A204.1 (cell line): Measurements from ENCODE around the gene HASPIN.

Experiments
- FAIRE-seq: peaks from 2 replicates; lab custom pipeline; 2012; peaks lifted over from hg19 to GRCh38; lab: Jason Lieb, UNC

HASPIN gene

DNA sequence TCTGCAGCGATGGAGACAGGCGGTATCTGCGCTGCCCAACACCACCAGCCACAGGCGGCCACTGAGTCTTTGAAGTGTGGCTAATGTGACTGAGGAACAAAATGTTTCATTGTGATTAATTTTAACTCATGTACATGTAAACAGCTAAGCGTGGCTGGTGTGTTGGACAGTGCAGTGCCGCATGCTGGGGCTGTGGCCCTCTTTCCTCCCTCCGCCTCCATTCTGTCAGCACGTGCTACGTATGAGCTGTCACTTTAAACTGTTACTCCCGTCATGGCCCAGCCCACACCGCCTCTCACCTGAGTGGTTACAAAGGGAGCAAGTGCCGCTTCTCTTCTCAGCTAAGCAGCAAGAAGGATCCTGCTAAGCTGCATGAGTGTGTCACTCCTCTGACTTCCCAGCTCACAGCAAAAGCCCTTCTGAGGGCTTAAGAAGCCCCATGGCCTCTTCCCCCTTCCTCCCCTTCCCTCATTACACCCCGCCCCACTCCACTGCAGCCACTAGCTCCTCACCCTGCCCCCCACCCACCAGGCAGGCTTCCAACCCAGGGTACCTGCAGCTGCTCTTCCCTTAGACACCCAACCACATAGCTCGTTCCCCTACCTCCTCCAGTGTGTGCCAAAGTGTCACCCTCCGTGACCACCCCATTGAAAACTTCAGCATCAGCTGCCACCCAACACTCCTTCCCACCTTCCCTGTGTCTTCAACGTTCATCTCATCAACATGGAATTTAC lies 15.0 kb downstream of the HASPIN start:
- FAIRE-seq = no peak

DNA sequence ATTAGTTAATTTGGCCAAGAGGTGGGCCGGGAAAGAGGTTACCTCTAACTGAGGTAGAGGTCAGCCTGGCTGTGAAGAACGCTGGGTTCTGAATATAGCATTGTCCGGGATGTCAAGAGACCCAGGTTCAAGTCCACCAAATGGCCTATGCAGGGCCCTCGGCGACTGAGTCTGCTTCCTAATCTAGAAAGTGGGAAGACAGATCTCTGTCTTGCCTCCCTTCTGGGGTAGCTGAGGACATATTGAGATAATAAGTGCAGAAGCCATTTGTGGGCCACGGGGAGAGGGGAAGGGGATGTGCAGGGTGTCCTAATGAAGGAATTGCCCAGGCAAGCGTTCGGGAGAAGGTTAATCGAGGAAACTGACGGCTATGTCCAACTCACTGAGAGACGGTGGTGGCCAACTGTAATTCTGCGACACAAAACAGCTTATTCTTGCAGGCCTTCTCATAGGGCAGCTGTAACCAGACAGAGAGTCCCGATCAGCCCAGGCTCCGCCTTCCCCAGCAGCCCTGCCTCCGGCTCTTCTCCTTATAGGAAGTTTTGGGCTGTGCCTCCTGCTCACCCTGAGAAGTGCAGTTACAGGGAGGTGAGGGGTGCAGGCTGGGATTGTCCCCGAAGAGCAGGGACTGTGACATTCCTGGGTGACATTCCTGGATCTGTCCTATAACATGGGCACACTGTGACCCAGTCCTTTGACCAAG lies 15.9 kb downstream of the HASPIN start:
- no peak for FAIRE-seq

DNA sequence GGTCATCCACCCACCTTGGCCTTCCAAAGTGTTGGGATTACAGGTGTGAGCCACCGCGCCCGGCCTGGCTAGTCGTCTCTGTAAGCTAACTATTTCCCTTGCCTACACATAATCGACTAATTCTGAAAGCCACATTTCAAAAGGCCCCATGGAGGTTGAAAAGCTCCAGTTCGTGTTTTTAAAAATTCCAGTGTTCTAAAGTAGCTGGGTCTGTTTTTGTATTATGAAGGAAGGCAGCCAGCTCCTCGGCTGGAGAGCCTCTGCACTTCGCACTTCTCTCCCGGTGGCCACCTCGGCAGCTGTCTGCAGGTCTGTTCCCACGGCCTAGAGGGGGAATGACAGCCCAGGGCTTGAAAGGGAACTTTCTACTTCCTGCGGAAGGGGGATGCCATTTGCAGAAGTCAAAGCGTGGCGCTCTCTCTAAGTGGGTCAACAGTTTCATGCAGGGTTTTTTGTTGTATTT lies 16.9 kb downstream of the HASPIN start:
- FAIRE-seq = no peak

DNA sequence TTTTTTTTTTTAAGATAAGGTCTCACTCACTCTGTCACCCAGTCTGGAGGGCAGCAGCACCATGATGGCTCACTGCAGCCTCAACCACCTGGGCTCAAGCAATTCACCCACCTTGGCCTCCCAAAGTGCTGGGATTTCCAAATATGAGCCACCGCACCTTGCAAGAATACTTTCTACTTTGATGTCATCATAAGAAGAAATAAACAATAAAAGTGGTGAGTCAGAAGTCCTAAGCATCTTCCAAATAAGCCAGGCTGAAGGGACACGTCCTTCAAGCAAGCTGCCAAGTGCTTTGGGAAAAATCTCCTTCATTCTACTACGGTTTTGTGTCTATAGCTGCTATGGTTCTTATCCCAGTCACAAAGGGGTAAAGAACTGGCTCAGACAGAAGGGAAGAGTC lies 20.3 kb downstream of the HASPIN start:
- FAIRE-seq = no peak

DNA sequence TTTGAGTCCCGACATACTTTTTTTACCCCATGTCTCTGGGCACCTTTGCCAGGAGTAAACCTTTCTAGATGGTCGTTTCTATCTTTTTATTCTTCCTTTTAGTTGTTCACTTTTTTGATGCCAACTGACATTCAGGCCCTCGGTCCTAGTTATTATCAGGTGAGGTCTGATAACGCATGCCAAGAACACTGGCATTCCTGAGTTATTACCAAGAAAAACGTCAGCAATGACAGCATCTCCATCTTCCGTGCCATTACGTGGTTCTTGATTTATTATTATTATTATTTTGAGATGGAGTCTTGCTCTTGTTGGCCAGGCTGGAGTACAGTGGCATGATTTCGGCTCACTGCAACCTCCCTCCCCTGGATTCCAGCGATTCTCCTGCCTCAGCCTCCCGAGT lies 21.4 kb downstream of the HASPIN start:
- FAIRE-seq = no peak

DNA sequence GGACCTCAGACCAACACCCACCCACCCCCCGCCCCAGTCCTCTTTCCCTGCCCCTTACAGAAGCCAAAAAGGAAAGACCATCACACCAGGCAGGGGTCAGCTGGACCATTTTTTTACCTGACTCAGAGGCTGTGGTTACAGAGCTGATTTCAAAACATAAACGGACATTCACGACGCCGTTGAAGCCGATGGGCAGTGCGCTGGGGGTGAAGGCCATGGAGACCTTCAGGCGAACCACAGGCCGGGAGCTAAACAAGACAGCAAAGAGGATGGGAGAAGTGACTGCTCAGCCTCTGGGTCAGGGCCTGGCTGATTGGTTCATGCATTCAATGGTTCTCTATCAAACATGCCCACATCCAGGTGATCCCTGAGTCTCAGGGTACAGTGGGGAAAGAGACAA lies 24.1 kb downstream of the HASPIN start:
- FAIRE-seq = no peak

DNA sequence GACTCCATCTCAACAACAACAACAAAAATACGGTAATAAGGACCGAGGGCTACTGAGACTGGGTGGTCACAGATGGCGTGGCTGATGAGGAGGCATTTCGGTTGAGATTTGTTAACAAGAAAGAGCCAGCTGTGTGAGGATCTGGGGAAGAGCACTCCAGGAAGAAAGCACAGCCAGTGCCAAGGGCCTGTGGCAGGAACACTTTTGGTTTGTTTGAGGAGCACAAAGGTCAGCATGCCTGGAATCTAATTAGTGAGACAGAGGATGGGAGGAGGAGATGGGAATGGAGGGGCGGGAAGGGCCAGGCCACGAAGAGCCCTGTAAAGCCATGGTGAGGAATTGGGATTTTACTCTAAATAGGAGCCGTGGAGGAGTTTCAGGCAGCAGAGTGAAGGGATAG lies 24.9 kb downstream of the HASPIN start:
- FAIRE-seq = no peak

DNA sequence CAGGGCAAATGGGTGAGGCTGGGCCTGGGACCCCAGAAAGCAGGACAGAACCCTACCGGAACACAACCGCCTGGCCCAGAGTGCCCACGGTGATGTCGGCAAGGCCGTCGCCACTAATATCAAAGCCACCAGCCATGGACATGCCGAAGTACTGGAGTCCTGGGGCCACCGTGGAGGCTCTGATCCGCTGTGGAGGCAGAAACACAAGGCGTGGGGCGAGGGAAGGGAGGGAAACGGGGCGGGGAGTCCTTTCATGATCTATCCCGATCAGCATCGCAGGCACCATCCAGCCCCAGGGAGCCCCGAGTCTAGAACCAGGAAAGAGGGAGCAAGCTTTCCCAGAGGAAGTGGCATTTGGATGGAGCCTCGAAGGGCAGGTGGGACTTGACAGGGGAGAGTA lies 26.6 kb downstream of the HASPIN start:
- no peak for FAIRE-seq

DNA sequence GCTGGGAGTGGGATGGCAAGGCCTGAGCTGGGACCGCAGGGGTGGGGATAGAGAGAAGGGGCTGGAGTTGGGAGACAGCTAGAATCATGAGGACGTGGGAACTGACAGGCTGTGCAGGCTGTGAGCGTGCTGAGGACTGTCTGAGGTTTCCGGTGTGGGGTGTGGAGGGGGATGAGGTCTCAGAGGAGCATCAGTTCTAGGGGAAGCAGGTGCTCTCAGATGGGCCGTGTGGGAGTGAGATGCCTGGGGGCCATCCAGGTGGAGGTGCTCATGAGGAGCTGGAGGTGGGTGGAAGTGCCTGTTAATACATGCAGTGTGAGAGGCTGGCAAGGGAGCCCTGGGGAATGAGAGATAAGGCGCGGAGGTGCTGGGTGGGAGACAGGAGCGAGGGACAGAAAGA lies 27.2 kb downstream of the HASPIN start:
- no peak for FAIRE-seq

DNA sequence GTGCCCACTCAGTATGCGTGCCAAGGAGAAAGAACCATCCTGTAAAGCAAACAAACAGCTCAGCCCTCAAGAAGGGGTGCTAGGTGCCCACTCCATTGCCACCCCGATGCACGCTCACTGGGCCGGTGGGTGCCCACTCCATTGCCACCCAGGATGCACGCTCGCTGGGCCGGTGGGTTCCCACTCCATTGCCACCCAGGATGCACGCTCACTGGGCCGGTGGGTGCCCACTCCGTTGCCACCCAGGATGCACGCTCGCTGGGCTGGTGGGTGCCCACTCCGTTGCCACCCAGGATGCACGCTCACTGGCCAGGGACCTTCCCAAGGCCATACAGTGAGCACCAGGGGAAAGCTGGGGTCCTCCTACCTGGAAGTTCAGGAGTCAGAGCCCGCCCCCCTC lies 28.1 kb downstream of the HASPIN start:
- no peak for FAIRE-seq

DNA sequence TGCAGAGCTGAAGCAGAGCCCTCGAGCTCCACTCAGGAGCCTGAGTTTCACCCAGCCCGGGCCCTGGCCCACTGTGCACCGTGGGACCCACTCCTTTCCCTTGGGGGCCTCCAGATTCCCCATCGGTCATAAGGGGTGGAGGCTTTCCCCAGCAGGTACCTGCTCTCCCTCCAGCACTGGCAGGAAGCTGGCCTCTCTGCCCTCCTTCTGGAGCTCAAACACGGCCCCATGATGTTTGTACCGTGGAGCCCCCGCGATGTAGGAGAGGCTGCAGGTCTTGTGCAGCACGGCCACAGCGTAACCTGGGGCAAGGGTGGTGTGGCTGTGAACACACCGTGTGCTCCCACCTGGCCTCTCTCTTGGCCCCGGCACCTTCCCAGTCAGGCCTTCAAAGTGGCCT lies 29.9 kb downstream of the HASPIN start:
- no peak for FAIRE-seq

DNA sequence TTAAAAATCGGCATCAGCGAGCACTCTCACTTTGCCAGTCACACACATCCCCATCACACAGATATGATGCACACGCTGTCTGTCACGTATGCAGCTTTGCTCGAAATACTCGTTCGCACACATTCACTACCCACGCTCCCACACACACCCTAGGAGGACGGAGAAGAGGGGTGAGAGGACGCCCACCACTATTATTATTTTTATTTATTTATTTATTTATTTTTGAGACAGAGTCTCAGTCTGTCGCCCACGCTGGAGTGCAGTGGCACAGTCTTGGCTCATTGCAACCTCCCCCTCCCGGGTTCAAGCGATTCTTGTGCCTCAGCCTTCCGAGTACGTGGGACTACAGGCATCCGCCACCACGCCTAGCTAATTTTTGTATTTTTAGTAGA lies 30.4 kb downstream of the HASPIN start:
- FAIRE-seq = no peak

DNA sequence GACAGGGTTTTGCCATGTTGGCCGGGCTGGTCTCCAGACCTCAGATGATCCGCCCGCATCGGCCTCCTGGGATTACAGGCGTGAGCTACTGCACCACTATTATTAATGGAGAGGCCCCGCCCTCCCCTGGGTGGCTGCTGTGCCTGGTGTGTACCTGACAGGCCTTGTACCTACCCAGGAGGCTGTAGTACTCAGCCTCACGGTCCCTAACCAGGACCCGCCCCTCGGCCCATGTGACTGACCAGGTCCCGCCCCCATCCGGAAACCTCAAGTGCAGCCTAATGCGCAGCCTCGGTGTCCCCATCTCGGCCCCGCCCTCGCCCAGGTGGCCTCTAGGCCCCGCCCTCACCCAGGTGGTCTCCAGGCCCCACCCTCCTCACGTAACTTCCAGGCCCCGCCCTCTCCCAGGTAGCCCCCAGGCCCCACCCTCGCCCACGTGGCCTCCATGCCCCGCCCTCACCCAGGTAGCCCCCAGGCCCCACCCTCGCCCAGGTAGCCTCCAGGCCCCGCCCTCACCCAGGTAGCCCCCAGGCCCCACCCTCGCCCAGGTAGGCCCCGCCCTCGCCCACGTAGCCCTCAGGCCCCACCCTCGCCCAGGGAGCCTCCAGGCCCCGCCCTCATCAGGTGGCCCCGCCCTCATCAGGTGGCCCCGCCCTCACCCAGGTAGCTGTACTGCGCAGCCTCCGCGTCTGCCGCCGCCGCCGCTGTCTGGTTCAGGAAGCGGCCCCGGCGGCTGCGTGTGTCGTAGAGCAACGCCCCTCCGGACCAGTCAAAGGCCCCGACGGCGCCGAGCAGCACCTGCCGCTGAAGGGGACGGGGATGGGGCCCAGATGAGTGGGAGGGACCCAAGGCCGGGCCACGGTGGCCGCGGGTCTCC lies 31.0 kb downstream of the HASPIN start:
- no peak for FAIRE-seq

DNA sequence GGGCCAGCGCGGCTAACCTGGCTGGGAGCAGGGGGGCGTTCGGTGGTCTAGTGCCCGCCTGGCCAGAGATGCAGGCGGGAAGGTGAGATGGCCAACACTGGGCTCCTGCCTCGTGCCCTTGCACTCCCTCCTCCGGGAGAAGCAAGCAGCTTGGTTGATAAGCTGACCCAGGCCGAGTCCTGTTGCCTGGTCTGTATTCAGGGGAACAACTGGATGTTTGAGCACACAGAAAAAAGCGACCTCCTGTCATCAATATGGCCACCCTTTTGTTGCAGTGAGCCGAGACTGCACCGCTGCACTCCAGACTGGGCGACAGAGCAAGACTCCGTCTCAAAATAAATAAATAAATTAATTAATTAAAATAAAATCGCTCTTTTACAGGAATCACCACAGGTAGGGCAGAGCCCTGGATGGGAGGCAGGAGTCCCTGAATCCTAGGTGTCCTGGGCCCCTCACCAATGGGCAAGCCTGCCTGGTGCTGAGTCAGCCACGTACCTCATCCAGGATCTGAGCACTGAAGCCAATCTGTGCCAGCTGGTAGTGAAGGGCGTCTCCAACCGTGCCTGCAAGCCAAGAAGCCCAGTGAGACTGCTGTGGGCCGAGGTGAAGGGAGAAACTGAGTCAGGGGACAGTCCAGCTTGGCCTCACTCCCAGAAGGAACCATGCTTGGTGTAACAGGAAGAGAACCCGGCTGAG lies 31.8 kb downstream of the HASPIN start:
- no peak for FAIRE-seq

DNA sequence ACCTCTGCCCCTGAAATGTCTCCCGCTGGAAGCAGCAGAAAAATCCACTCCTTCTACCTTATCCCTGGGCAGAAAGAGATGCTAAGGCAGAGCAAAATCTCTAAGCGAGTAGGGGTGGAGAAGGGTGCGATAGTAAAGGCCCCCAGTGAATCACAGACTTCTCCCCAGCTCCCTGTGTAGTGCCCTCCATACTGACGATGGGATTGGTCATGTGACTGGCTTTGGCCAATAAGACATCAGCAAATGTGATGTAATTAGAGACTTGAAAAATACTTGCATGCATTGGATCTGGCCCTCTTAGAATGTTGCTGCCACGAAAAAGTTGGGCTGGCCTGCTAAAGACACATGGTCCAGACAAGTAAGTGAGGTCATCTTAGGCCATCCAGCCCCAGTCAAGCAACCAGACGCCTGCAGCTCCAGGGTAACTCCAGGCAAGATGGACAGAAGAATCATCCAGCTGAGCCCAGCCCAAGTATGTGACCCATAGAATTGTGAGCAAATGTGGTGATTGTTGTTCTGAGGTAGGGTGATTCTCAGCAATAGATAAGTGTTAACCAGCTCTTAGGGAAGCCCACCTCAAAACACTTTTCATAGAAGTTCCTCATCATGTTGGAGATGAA lies 36.0 kb downstream of the HASPIN start:
- no peak for FAIRE-seq

DNA sequence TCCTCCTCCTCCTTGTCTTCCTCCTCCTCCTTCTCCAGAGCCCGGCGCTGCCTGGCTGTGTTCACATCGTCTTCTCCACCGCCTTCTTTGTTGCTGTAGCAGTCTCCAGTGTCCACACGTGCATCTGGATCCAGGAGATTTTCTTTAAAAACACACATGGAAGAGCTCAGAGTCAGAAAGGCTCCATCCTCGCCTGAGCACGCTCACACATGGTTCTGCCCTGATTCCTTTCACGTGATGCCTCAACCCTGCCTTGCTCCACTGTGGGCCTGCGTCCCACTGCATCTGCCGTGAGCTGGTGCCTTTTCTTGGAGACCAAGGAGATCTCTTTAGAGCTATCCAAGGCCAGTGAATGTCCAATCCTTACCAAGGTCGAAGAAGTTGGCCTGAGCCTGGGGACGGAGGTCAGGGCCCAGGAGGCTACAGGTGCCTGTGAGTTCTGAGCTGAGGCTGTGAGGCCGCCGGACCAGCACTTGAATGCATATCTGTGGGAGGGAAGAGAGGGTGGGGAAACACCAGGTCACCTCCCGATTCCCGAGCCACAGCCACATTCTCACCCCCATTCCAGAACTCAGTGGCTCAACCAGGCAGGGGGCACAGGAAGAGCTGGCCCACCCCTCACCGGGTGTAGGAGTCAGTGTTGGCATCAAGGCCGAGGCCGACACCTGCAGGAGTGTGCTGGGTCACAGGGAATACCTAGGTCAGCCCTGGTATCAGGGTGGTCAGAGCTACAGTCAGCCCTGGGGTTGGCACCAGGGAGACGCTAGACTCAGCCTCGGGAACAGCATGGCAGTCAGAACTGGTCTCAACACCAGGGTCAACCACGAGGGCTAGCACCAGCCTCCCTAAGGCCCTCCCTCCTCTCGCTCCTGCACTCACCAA lies 37.6 kb downstream of the HASPIN start:
- no peak for FAIRE-seq

DNA sequence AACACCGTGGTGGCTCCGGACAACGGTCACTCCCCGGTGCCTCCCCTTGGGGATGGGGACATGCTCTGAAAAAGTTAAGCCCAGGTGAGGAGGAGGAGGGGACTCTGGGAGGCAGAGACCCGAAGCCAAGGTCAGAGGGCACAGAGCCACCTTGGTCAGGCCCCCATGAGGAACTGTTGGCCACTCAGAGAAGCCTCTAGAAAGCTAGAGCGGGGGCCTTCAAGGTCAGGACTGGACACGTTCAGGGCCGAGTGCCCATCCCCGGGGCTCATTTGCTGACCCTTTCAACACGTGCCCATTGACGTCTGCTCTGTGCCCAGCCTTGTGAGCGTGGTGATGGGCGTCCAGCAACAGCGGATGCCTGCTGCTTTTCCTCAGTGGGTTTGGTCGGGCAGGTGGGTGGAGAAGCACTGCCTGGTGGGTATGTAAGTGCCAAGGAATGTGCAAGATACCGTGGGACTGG lies 38.2 kb downstream of the HASPIN start:
- no peak for FAIRE-seq

DNA sequence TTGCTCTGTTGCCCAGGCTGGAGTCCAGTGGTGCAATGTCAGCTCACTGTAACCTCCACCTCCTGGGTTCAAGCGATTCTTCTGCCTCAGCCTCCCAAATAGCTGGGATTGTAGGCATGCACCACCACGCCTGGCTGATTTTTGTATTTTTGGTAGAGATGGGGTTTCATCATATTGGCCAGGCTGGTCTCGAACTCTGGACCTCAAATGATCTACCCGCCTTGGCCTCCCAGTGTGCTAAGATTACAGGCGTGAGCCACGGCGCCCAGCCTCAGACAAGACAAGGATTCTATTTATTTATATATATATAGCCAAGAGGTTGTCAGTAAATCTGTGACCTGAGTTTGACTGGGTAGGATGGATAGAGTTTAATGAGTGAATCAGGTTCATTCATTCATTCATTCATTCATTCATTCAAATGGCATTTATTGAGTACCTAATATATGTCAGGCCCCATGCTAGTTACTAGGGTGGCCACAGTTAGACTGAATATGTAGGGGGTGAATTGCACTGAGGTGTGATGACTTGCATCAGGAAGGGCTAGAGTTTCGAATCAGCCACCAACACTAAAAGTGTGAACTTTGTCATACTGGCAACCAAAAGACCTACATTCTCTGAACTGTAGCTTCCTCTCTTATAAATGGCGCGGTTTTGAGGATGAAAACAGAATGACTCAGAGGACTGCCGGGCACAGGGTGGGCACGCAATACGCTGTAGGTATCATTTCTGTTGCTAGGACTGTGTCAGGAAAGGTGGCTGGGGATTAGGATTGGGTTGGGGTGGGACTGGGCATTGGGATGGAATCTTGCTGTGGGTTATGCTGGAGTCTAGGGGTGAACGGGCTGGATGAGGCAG lies 39.4 kb downstream of the HASPIN start:
- no peak for FAIRE-seq

DNA sequence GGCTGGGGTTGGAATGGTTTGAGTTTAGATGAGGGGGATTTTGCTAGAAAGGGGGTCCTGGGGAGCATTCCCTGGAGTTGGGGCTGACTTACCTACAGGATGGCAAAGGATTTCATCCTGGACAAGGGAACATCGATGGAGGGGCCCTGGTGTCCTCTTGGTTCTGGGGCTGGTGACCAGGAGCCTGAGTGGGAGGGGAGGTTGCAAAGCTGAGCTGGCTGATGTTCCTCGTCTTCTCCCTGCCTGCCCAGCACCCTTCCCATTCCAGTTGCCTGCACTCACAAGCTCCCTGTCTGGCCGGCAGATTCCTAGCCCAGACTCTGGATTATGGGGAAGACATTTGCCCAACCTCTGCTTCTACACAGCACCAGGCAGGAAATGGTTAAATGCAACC lies 40.1 kb downstream of the HASPIN start:
- FAIRE-seq = no peak

DNA sequence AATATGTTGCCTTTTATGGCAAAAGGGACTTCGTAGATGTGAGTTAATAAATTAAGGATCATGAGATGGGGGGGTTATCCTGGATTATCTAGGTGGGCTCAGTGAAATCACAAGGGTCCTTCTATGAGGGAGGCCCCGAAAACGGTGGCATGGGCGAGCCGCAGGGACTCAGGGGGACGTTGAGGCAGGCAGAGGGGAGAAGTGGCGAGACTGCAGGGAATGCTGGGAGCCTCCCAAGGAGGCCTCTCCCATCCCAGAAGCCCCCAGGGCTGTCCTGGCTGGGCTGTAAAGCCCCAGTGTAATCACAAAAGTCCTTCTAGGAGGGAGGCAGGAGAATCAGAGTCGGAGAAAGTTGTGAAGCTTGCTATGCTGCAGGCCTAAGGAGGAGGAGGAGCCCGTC lies 42.3 kb downstream of the HASPIN start:
- no peak for FAIRE-seq
